ENCODE results near the gene NUP153. TPM values are rescaled to one million over a fixed set of nuclear protein-coding genes. Genes with fewer than 3 reads are reported as not detected.

NUP153 gene
- total RNA-seq, 1 donor from 2014 or later = 34.6 TPM

- peaks cover 18% of the 10 kb centered on the region for H3K36me3 Mint-ChIP-seq (ENCODE audit: unreplicated experiment)
- H3K27me3 Mint-ChIP-seq (ENCODE audit: unreplicated experiment) = no peaks in the 10 kb centered on the region
- no peak overlapping the region for H3K4me3 Mint-ChIP-seq (ENCODE audit: unreplicated experiment)
- H3K27ac Mint-ChIP-seq (ENCODE audit: unreplicated experiment) = peak overlapping the region; percentile 58
- H3K4me1 Mint-ChIP-seq (ENCODE audit: unreplicated experiment) = peaks cover 24% of the 10 kb centered on the region
- no peaks in the 10 kb centered on the region for H3K9me3 Mint-ChIP-seq (ENCODE audit: unreplicated experiment)
- TF ChIP-seq CTCF (IDR thresholded peaks at IDR 0.05) = no peak
- no peak for DNase-seq (ENCODE audit: extremely low spot score, unreplicated experiment)
These were observed 19.6 kb downstream of the NUP153 start for GRCh38 chr6:17687136-17687535.

- H3K27ac Mint-ChIP-seq (ENCODE audit: unreplicated experiment) = peak overlapping the region; percentile 2
- H3K27me3 Mint-ChIP-seq (ENCODE audit: unreplicated experiment) = no peaks in the 10 kb centered on the region
- peaks cover 22% of the 10 kb centered on the region for H3K36me3 Mint-ChIP-seq (ENCODE audit: unreplicated experiment)
- no peak for DNase-seq (ENCODE audit: extremely low spot score, unreplicated experiment)
- no peak overlapping the region for H3K4me3 Mint-ChIP-seq (ENCODE audit: unreplicated experiment)
- H3K4me1 Mint-ChIP-seq (ENCODE audit: unreplicated experiment) = peaks cover 24% of the 10 kb centered on the region
- TF ChIP-seq CTCF (IDR thresholded peaks at IDR 0.05) = no peak
- no peaks in the 10 kb centered on the region for H3K9me3 Mint-ChIP-seq (ENCODE audit: unreplicated experiment)
These were observed 22.6 kb downstream of the NUP153 start for GRCh38 chr6:17684134-17684533.

GRCh38 chr6:17683428-17683827 lies 23.3 kb downstream of the NUP153 start:
- no peak for DNase-seq (ENCODE audit: extremely low spot score, unreplicated experiment)
- no peak overlapping the region for H3K27ac Mint-ChIP-seq (ENCODE audit: unreplicated experiment)
- no peaks in the 10 kb centered on the region for H3K27me3 Mint-ChIP-seq (ENCODE audit: unreplicated experiment)
- no peaks in the 10 kb centered on the region for H3K9me3 Mint-ChIP-seq (ENCODE audit: unreplicated experiment)
- peaks cover 22% of the 10 kb centered on the region for H3K36me3 Mint-ChIP-seq (ENCODE audit: unreplicated experiment)
- peaks cover 20% of the 10 kb centered on the region for H3K4me1 Mint-ChIP-seq (ENCODE audit: unreplicated experiment)
- no peak for TF ChIP-seq CTCF (IDR thresholded peaks at IDR 0.05)
- H3K4me3 Mint-ChIP-seq (ENCODE audit: unreplicated experiment) = no peak overlapping the region

GRCh38 chr6:17679726-17680125 lies 27.0 kb downstream of the NUP153 start:
- no peak for TF ChIP-seq CTCF (IDR thresholded peaks at IDR 0.05)
- H3K36me3 Mint-ChIP-seq (ENCODE audit: unreplicated experiment) = peaks cover 17% of the 10 kb centered on the region
- peaks cover 7% of the 10 kb centered on the region for H3K4me1 Mint-ChIP-seq (ENCODE audit: unreplicated experiment)
- H3K27ac Mint-ChIP-seq (ENCODE audit: unreplicated experiment) = no peak overlapping the region
- H3K4me3 Mint-ChIP-seq (ENCODE audit: unreplicated experiment) = no peak overlapping the region
- DNase-seq (ENCODE audit: extremely low spot score, unreplicated experiment) = no peak
- H3K9me3 Mint-ChIP-seq (ENCODE audit: unreplicated experiment) = no peaks in the 10 kb centered on the region
- no peaks in the 10 kb centered on the region for H3K27me3 Mint-ChIP-seq (ENCODE audit: unreplicated experiment)

- peaks cover 4% of the 10 kb centered on the region for H3K4me1 Mint-ChIP-seq (ENCODE audit: unreplicated experiment)
- H3K36me3 Mint-ChIP-seq (ENCODE audit: unreplicated experiment) = peaks cover 27% of the 10 kb centered on the region
- no peaks in the 10 kb centered on the region for H3K27me3 Mint-ChIP-seq (ENCODE audit: unreplicated experiment)
- TF ChIP-seq CTCF (IDR thresholded peaks at IDR 0.05) = no peak
- no peak overlapping the region for H3K27ac Mint-ChIP-seq (ENCODE audit: unreplicated experiment)
- no peaks in the 10 kb centered on the region for H3K9me3 Mint-ChIP-seq (ENCODE audit: unreplicated experiment)
- DNase-seq (ENCODE audit: extremely low spot score, unreplicated experiment) = no peak
- no peak overlapping the region for H3K4me3 Mint-ChIP-seq (ENCODE audit: unreplicated experiment)
These were observed 29.1 kb downstream of the NUP153 start for GRCh38 chr6:17677602-17678001.

All from osteocyte (in vitro differentiated cells).